ENCODE measurements around the gene TNFRSF4. TPM values are rescaled to one million over a fixed set of nuclear protein-coding genes. Genes with fewer than 3 reads are reported as not detected.
"Not testable (repeated sequence)": the region's sequence is repeated elsewhere in the genome, so short reads cannot be mapped to it uniquely, and the experiment has no call there.

TNFRSF4 gene
- polyA plus RNA-seq, 3 donors, result 0.74 to 1.9 (median 0.93) TPM

DNA sequence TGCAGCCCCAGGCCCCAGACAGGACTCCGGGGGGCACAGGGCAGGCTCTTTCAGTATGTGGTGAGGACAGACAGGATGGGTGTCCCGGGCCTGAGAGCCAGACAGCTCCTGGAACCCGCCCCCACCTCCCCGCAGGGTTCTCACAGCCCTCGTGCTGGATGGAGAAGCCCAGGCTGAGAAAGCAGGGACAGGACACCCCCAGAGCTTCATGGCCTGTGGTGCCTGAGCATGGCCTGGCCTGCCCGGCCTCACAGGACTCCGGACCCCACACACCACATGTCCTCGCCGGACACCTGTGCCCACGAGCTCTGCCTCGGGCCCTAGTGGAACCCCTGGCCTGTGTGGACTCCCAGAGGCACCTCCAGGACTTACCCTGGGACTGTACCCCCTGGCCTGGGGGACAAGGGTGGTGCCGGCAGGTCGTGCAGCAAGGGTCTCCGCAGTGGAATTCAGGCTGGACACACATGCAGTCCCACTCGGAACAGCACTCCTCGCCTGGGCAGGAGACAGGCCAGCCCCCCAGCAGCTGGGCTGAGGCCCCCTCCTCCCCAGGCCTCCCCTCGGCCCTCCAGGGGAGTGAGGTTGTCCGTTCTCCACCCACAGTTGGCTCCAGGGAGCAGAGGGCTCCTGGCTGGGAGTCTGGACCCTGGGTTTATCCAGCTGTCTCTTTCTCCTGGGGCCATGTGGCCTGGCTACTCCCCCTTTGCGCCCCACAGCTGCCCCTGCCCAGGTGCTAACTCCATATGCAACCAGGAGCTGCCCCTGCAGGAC lies 8.8 kb downstream of the TNFRSF4 start:
- DNase-seq (ENCODE audit: low read depth in 3 of 3, low spot score in 2 of 3), result no peak

DNA sequence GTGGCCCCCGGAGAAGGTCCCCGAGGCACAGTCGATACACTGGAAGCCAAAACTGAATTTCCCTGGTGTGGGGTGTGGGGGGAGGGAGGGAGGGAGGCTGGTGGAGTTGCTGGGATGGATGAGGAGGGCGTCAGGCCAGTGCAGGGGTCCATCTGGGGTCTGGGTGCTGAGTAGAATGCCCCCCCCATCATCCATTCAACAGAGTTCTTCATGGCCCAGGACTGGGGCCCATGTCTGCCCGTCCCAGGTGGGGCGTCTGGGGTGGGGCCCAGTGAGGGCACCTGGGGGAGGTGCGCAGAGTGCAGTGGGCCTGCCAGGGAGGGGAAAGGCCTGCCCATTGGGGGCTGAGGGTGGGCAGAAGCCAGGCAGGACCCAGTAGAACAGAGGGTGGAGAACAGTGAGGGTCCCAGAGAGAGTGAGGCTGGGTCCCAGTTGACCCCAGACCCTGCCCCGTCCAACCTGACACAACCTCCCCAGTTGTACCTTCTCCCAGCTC lies 9.5 kb downstream of the TNFRSF4 start:
- DNase-seq (ENCODE audit: low read depth in 3 of 3, low spot score in 2 of 3), result no peak

DNA sequence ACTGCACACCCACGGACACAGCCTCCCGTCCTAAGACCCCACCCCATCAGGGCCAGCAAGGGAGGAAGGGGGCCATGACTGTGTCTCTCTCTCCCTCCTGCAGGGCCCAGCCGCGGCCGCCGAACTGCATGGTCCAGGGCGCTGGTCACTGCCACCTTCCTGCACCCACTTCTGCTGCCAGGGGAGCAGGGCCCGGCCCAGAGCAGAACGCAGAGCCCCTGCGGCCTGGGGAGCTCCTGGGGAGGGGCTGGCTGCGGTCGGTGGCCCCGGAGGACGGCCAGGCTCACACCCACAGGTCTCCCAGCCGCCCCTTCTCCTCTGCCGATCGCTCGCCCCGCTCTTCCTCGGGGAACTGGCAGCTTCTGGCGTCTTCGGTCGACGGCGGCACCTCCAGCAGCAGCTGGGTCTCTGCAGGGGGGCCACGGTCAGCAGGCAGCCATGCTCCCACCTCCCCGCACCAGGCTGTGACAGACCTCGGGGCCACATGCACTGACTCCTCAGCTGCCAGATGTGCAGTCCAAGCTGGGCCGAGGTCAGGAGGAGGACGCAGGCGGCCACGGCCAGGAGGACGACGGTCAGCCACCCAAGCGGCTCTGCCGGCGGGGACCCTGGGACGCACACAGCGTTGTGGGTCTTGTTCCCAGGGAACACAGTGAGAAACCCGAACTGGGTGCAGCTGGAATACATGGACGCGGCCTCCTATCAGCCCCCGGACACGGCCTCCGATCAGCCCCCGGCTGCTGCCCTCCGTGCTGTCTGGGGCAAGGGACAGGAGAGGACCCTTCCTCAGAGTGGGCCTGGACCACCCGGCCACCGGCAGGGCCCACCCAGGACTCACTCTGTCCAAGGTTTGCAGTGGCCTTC lies 10.2 kb downstream of the TNFRSF4 start:
- no peak for DNase-seq (ENCODE audit: low read depth in 3 of 3, low spot score in 2 of 3)

DNA sequence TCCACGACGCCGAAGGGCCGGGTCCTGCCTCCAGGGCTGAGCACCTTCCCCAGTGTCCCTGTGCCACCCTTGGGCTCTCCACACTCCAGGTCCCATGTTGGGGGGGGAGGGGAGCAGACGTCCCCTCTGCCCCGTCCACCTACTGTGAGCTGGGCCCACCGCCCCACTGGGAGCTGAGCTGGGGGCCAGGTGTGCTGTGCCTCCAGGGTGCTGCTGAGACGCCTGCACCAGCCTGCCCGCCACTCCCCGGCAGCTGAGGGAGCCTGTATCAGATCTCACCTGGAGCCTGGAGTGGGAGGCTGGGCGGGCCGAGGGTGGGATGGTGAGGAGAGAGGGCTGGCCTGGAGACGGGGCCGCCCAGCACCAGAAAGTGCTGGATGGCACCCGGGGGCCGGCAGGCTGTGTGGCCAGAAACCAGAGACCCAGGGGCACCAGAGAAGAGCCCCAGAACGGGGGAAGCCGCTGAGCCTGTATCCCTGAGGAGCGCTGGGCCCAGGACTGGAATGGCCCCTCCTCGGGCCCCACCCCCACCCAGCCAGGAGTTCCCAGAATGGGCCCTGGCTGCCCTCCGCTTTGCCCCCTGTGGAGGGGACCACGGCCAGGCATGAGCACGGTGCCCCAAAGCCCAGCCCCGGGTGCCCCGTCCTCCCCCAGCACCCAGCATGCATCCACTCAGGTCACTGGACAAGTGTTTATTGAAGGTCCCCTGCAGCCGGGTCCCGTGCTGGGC lies 11.0 kb downstream of the TNFRSF4 start:
- no peak for DNase-seq (ENCODE audit: low read depth in 3 of 3, low spot score in 2 of 3)

DNA sequence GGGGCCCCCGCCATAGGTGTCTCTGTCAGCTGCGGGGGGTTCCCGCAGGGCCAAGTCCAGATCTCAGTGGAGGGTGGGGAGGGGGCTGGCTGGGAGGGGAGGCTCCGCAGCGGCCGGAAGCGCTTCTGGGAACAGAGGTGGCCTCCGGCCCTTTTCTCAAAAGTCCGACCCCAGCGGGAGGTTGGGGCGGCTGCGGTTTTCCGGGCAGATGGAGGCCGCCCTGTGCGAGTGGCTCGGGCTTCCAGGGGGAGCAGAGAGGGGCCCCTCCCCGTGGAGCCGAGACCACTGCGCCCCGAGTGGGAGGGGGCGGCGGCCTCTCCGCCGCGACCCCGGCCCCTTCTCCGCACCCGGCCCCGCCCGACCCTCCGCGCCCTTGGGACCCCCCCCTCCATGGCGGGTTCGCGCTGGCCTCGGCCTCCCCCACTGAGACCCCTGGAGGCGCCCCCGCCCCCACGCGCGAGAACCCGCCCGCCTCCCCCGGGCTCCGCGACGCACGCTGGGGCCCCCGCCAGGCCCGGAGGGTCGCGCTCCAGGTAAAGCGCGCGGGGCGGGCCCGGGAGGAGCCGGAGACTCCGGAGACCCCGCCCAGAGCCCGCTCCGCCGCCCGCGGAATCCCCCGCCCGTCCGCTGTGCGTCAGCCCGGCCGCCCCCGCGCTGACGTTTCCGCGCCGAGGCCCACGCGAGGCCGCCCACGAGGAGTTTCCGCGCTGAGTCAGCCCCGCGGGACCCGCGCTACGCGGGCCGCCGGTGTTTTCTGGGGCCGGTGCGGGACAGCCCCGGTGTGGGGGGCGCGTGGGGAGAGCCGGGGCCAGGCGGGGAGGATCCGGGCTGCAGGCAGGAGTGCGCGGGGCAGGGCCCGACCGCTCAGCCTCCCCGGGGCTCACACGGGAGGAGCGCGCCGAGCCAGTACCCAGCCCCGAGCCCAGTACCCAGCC lies 12.8 kb downstream of the TNFRSF4 start:
- DNase-seq (ENCODE audit: low read depth in 3 of 3, low spot score in 2 of 3), result no peak

DNA sequence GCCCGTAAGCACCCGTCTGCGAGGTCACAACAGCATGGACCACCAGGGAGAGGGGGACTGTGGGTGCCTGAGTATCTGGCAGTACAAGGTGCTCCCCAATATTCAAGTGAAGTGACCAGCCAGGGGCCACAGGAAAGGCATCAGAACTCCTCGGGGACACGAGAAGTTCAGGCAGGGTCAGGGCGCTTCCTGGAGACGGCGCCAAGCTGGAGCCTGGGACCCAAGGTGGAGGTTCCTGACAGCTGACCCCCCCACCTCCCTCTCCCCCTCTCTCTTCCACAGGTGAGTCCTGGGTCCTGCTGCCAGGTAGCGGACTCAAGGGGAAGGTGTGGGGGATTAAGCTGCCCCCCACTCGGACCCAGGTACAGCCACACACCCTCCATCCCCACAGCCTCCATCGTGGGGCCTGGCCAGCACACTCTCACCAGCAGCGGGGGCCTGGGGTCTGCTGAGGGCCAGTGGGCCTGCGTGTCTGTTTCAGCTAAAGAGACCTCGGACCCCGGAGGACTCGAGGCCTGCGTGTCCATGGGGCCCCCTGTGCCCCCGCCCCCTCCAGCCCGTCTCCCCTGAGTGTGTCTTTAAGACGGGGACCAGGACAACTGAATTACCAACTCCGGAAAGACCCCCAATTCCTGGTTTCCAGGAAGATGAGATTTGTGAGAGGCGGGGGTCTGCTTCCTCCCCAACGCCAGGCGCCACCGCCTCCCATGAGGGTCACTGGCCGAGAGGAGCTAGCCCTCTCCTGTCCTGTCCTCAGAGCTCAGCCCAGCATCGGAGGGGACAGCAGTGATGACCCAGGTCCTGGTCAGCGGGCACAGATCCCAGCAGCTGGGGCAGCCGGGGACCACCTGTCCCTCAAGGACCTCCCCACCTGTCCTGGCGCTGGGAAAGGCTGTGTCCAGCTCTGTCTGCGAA lies 13.7 kb downstream of the TNFRSF4 start:
- DNase-seq (ENCODE audit: low read depth in 3 of 3, low spot score in 2 of 3), result no peak

DNA sequence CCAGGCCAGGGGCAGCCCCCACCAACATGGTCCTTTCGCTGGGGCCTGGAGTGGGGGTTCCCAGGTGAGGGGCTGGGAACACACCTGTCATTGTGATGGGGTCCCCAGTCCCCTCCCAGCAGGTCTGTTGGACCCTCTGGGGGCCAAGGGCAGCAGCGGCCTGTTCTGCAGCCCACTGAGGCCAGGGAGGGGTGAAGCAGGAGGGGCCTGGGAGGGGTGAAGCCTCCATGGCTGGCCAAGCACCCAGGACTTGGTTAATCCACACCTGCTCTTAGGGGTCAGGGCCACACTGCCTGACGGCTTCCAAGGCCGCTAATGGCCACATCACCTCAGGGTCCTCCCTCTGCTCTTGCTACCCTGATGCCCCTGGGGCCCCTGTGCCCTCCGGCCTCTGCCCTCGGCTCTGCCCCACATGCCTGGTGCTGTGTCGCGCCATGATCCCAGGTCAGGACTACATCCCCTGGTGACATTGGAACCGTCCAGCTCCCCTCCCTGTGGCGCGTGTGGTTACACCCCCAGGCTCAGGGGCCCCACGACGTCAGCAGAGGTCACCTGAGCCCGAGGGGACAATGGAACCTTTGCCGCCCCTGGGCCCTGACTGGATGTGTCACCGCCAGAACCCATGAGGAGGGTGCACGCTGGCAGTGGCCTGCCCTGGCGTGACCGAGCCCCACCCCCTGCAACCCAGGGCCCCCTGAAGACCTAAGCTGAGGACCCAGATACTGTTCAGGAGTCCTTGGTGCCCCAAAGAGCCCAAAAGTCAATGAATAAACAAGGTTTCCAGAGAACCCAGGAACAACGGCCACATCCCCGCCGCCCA lies 14.6 kb downstream of the TNFRSF4 start:
- no peak for DNase-seq (ENCODE audit: low read depth in 3 of 3, low spot score in 2 of 3)

DNA sequence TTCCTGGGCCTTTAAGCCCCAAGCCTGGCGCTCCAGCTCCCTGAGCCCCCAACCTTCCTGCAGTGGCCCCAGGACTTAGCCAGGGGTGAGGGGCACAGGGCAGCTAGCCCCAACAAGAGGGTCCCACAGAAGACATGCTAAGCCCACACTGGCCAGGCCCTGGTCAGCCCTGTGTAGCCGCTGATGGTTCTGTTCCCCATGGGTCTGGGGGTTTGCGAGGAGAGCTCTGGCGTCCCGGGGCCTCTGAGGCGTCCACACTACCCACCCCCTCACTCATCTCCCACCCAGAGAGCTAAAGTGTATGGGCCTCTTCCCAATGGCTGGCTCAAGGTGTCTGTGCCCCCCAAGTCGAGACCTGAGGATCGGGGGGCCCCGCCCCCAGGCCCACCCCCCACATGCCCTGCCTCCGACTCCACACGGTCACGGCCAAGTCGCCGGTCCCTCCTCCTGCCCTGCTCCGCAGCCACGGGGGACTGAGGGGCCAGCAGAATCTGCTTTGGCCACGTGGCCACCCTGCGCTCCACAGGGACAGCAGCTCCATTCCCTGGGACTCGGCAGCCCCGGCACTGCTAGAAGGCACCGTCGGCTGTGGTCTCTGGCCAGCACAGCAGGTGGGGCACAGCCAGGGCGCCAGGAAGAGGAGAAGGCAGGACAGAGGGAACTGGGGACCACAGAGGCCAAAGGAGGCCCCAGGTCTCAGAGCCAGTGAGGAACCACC lies 15.4 kb downstream of the TNFRSF4 start:
- DNase-seq (ENCODE audit: low read depth in 3 of 3, low spot score in 2 of 3), result no peak

DNA sequence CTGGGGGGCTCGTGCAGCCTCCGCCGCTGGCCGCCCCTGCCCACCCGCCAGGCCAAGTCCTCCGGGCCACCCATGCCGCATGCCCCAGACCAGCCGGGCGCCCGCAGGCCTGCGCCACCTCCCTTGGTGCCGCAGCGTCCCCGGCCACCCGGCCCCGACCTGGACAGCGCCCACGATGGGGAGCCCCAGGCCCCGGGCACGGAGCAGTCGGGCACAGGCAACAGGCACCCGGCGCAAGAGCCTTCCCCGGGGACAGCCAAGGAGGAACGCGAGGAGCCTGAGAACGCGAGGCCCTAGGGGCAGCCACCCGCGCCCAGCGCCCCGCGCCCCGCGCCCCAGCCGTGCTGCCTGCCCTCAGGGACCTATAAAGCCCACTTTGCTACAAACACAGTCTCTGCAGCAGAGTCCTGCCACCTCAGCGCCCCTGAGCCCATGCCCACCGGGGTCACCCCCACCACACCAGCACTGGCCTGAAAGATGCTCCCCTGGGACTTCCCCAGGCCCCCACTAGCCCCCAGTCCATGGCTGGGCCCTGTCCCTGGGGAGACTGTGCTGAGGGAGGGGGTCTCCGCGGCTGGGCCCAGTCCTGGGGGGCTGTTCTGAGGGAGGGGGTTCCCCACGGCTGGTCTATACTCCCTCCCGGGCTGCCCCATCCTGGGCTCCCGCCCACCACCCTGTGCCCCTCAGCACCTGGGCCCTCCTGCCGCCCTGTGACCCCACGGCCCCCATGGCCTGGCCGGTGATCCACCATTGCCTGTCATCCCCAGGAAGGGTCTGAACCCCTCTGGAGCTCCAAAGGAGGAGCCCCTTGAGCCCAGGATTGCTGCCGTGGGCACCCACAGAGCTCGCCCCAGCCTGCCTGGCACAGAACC lies 16.2 kb downstream of the TNFRSF4 start:
- no peak for DNase-seq (ENCODE audit: low read depth in 3 of 3, low spot score in 2 of 3)

DNA sequence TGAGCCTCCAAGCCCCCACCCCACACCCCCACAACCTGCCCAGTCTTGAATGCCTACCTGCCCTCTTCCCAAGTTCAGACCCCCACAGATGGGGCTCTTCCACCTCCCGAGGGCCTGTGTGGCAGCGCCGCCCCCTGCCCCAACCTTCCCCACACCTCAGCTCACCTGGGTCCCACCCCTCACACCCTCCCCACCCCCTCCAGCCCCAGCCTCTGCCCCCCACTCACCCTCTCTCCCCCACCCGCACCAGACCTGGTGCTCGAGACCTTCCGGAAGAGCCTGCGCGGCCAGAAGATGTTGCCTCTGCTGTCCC lies 16.8 kb downstream of the TNFRSF4 start:
- no peak for DNase-seq (ENCODE audit: low read depth in 3 of 3, low spot score in 2 of 3)

DNA sequence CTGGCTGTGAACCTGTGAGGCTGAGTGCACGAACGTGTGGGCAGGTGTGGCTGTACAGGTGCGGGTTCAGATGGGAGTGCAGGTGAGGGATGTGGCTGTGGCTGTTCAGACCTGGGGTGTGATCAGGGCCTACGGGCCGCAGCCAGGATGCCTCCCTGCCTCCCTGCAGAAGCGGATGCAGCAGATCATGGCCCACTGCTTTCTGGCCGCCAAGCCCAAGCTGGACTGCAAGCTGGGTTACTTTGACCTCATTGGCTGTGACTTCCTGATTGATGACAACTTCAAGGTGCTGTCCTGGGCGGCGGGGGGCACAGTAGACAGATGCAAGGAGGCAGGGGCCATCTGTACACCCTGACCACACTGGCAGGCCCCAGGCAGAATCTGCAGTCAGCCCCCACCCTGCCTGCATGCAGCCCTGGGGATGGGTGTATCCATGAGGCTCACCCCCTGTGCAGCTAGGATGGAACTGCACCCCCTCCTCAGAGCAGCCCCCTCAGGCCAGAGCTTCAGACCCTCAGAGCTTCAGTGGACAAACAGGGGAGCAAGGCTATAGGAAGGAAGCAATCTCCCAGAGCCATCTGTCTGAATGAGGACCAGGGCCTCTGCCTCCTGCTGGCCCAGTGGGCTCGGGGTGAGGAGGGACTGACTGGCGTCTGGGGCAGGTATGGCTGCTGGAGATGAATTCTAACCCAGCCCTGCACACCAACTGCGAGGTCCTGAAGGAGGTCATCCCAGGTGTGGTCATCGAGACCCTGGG lies 17.3 kb downstream of the TNFRSF4 start:
- no peak for DNase-seq (ENCODE audit: low read depth in 3 of 3, low spot score in 2 of 3)

DNA sequence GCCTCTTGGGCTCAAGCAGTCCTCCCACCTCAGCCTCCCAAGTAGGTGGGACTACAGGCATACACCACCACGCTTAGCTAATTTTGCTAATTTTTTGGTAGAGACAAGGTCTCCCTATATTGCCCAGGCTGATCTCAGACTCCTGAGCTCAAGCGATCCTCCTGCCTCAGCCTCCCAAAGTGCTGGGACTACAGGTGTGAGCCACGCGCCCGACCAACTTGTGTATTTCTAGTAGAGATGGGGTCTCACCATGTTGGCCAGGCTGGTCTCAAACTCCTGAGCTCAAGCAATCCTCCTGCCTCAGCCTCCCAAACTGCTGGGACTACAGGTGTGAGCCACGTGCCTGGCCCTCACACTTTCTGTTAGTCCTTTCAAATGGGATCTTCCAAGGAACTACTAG lies 18.2 kb downstream of the TNFRSF4 start:
- DNase-seq (ENCODE audit: low read depth in 3 of 3, low spot score in 2 of 3), result not testable (repeated sequence)

DNA sequence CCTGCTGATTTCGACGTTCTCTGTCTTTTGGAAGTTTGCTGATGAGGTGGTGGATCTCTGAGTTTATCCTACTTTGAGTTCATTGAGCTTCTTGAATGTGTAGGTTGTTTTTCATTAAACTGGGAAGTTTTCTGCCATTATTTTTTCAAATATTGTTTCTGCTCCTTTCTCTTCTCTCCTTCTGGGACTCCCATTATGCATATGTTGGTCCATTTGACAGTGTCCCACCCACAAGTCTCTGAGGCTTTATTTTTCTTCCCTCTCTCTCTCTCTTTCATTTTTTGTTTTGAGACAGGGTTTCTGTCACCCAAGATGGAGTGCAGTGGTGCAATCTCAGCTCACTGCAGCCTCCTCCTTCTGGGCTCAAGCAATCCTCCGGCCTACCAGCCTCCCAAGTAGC lies 19.2 kb downstream of the TNFRSF4 start:
- no peak for DNase-seq (ENCODE audit: low read depth in 3 of 3, low spot score in 2 of 3)

DNA sequence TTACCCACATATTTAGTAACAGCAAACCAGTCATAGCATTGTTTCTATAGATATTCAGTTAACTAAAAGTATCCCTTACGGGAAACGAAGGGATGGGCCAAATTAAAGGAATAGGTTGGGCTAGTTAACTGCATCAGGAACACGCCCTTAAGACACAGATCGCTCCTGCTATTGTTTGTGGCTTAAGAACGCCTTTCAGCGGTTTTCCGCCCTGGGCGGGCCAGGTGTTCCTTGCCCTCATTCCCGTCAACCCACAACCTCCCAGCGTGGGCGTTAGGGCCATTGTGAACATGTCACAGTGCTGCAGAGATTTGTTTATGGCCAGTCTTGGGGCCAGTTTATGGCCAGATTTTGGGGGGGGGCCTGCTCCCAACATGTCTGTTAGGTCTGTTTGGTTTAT lies 22.2 kb downstream of the TNFRSF4 start:
- no peak for DNase-seq (ENCODE audit: low read depth in 3 of 3, low spot score in 2 of 3)

DNA sequence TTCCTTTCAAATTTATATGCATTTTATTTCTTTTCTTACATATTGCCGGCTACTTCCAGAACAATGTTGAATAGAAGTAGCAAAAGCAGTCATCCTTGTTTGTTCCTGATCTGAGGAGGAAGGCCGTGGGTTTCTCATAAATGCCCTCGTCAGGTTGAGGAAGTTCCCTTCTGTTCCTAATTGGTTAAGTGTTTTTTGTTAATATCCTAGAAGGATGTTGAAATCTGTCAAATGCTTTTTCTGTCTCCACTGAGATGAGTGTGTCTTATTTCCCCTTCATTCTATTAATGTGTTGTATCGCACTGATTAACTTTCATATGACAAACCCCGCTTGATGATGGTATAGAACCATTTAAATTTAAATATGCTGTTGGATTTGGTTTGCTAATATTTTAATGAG lies 24.8 kb downstream of the TNFRSF4 start:
- no peak for DNase-seq (ENCODE audit: low read depth in 3 of 3, low spot score in 2 of 3)

DNA sequence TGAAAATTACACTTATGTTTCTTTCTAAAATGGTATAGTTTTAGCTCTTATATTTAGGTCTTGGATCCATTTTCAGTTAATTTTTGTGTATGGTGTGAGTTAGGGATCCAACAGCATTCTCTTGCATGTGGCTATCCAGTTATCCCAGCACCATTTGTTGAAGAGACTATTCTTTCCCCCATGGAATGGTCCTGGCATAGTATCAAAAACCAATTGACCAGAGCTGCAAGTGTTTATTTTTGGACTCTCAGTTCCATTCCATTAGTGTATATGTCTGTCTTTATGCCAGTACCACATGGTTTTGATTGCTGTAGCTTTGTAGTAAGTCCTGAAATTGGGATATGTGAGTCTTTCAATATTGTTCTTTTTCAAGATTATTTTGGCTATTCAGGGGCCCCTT lies 26.0 kb downstream of the TNFRSF4 start:
- no peak for DNase-seq (ENCODE audit: low read depth in 3 of 3, low spot score in 2 of 3)

Data from right renal cortex interstitium (tissue), 3 donors.